ENCODE results near the gene ABCB10. TPM values are rescaled to one million over a fixed set of nuclear protein-coding genes. Genes with fewer than 3 reads are reported as not detected.
"Not testable (repeated sequence)": the region's sequence is repeated elsewhere in the genome, so short reads cannot be mapped to it uniquely, and the experiment has no call there.

Gene ABCB10
- total RNA-seq, 3 donors from 2014 or later = 13.8 to 18.6 (median 17.0) TPM

DNA sequence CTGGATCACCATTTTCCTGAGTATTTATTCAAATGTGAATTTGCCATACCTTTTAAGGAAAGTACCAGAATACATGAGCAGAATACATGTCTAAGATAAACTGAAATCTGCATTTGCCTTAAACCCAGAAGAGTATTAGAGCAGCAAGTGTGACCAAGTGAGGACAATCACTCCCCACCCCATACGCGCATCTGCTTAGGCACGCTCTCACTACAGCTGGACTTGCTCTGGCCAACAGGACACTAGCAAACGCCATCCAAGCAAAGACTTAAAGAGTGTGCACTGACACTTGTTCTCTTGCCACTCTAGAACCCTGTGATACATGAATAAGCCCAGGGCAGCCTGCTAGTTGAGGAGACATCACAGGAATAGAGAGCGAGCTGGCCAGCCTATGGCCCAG, 76.0 kb downstream of the ABCB10 start:
- intact Hi-C loops (cut with DNase I; ENCODE audit: low total_unique reads) = loop anchor here (10.0 kb wide), 1 partner anchor 228 kb away; no protein-coding TSS in a partner anchor
- H3K9me3 ChIP-seq = no peaks in the 10 kb centered on the region
- DNase-seq (ENCODE audit: low spot score in 2 of 2) = no peak
- H3K4me3 ChIP-seq = no peak overlapping the region
- no peak overlapping the region for H3K27ac ChIP-seq
- no peaks in the 10 kb centered on the region for H3K27me3 ChIP-seq
- TF ChIP-seq POLR2AphosphoS5 (IDR thresholded peaks at IDR 0.05) = no peak
- TF ChIP-seq, protein P1, sequence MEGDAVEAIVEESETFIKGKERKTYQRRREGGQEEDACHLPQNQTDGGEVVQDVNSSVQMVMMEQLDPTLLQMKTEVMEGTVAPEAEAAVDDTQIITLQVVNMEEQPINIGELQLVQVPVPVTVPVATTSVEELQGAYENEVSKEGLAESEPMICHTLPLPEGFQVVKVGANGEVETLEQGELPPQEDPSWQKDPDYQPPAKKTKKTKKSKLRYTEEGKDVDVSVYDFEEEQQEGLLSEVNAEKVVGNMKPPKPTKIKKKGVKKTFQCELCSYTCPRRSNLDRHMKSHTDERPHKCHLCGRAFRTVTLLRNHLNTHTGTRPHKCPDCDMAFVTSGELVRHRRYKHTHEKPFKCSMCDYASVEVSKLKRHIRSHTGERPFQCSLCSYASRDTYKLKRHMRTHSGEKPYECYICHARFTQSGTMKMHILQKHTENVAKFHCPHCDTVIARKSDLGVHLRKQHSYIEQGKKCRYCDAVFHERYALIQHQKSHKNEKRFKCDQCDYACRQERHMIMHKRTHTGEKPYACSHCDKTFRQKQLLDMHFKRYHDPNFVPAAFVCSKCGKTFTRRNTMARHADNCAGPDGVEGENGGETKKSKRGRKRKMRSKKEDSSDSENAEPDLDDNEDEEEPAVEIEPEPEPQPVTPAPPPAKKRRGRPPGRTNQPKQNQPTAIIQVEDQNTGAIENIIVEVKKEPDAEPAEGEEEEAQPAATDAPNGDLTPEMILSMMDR (IDR thresholded peaks at IDR 0.05) = no peak
- TF ChIP-seq POLR2A (IDR thresholded peaks at IDR 0.05) = no peak
- H3K4me1 ChIP-seq = no peaks in the 10 kb centered on the region
- peaks cover 10% of the 10 kb centered on the region for H3K36me3 ChIP-seq

DNA sequence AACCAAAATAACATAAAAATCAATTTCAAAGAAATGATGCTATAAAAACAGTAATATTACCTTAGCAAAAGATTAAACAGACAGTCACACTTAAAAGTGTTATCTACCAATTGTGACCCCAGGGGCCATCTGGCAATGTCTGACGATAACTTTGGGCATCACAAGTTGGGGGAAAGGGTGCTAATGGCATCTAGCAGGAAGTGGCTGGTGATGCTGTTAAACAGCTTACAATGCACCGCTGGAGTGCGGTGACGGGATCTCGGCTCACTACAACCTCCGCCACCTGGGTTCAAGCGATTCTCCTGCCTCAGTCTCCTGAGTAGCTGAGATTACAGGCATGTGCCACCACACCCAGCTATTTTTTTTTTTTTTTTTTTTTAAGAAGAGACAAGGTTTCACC, 78.0 kb downstream of the ABCB10 start:
- TF ChIP-seq, protein P1 (IDR thresholded peaks at IDR 0.05) = no peak
- TF ChIP-seq POLR2A (IDR thresholded peaks at IDR 0.05) (no peak), POLR2AphosphoS5 (IDR thresholded peaks at IDR 0.05) (no peak)
- intact Hi-C loops (cut with DNase I; ENCODE audit: low total_unique reads) = loop anchor here (10.0 kb wide), 1 partner anchor 226 kb away; no protein-coding TSS in a partner anchor
- Histone ChIP-seq H3K9me3 (no peaks in the 10 kb centered on the region), H3K27ac (no peak overlapping the region), H3K36me3 (peaks cover 3% of the 10 kb centered on the region), H3K4me1 (no peaks in the 10 kb centered on the region), H3K4me3 (no peak overlapping the region), H3K27me3 (no peaks in the 10 kb centered on the region)
- no peak for DNase-seq (ENCODE audit: low spot score in 2 of 2)

DNA sequence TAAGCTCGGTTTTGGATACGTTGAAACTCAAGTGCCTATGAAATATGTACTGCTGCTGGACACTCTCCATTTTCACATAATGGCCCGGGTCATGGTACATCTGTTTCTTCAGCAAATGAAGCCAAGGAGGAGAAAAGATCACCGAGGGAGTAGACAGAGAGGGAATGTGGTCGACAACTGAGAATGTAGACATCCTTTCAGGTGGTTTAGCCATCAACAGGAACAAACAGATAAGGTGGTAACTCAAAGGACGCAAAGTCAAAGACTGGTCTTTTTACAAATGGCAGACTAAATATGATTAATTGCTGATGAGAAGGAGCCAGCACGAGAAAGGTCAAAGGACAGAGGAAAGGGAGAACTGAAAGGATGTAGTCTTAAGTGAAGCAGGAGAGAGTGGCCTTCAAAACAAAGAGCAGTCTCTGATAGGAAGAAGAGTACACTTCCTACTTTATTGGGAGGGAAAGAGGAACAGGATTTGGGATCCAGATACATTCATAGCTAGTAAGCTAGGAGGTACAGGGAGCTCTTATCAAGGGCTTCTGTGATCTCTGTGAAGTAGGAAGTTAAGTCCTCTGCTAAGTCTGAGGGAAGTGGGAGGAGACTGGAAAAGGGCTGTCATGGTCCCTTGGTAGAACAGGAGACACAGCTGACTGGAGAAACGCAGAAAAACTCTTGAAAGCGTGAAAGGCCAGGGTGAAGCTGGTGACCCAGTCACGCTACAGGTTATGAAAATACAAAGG, 78.7 kb downstream of the ABCB10 start:
- no peak for TF ChIP-seq POLR2AphosphoS5 (IDR thresholded peaks at IDR 0.05)
- TF ChIP-seq, protein P1 (IDR thresholded peaks at IDR 0.05) = no peak
- TF ChIP-seq POLR2A (IDR thresholded peaks at IDR 0.05) = no peak
- no peaks in the 10 kb centered on the region for H3K4me1 ChIP-seq
- intact Hi-C loops (cut with DNase I; ENCODE audit: low total_unique reads) = loop anchor here (10.0 kb wide), 1 partner anchor 225 kb away; no protein-coding TSS in a partner anchor
- no peaks in the 10 kb centered on the region for H3K36me3 ChIP-seq
- no peak overlapping the region for H3K27ac ChIP-seq
- H3K9me3 ChIP-seq = no peaks in the 10 kb centered on the region
- H3K4me3 ChIP-seq = no peak overlapping the region
- no peaks in the 10 kb centered on the region for H3K27me3 ChIP-seq
- no peak for DNase-seq (ENCODE audit: low spot score in 2 of 2)

DNA sequence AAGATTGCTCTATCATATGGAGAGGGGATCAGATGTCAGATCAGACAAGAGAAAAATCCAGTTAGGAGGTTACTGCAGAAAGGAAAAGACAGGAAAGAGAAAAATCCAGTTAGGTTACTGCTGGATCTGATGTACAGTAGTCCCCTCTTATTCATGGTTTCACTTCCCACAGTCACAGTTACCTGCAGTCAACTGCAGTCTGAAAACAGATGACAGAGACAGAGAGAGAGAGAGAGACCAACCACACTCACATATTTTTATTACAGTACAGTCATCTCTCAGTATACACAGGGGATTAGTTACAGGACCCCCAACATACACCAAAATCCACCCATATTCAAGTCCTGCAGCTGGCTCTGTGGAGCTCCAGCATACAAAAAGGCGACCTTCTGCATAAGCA, 79.7 kb downstream of the ABCB10 start:
- no peaks in the 10 kb centered on the region for H3K36me3 ChIP-seq
- no peaks in the 10 kb centered on the region for H3K4me1 ChIP-seq
- no peaks in the 10 kb centered on the region for H3K27me3 ChIP-seq
- H3K27ac ChIP-seq = no peak overlapping the region
- DNase-seq (ENCODE audit: low spot score in 2 of 2) = no peak
- H3K4me3 ChIP-seq = no peak overlapping the region
- intact Hi-C loops (cut with DNase I; ENCODE audit: low total_unique reads) = no loop called here
- no peaks in the 10 kb centered on the region for H3K9me3 ChIP-seq
- TF ChIP-seq POLR2A (IDR thresholded peaks at IDR 0.05) = no peak
- TF ChIP-seq POLR2AphosphoS5 (IDR thresholded peaks at IDR 0.05) = no peak
- TF ChIP-seq, protein P1 (IDR thresholded peaks at IDR 0.05) = no peak

DNA sequence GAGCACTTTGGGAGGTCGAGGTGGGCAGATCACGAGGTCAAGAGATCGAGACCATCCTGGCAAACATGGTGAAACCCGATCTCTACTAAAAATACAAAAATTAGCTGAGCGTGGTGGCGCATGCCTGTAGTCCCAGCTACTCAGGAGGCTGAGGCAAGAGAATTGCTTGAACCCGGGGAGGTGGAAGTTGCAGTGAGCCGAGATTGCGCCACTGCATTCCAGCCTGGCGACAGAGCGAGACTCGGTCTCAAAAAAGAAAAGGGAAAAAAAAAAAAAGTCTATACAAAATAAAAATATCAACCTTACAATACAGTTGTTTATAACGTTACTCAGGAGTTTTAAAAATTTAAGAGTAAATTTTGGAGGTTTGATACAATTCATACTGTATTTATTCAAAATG, 82.6 kb downstream of the ABCB10 start:
- H3K36me3 ChIP-seq; H3K27me3 ChIP-seq; H3K9me3 ChIP-seq; DNase-seq (ENCODE audit: low spot score in 2 of 2); intact Hi-C loops (cut with DNase I; ENCODE audit: low total_unique reads); H3K4me3 ChIP-seq; H3K4me1 ChIP-seq; H3K27ac ChIP-seq: not testable (repeated sequence)
